Measurements from ENCODE around the gene DPYD. TPM values are rescaled to one million over a fixed set of nuclear protein-coding genes. Genes with fewer than 3 reads are reported as not detected.

DPYD gene
- total RNA-seq, 2 experiments from 2014 or later: 62.9 to 63.5 TPM

GRCh38 chr1:97816927-97817326, 103.9 kb downstream of the DPYD start:
- no peaks in the 10 kb centered on the region for H3K4me1 Mint-ChIP-seq
- H3K27me3 Mint-ChIP-seq: no peaks in the 10 kb centered on the region
- H3K27ac Mint-ChIP-seq: no peak overlapping the region
- DNase-seq: no peak
- no peaks in the 10 kb centered on the region for H3K9me3 Mint-ChIP-seq
- no peak overlapping the region for H3K4me3 Mint-ChIP-seq
- CTCF ChIA-PET: no interaction called here
- H3K36me3 Mint-ChIP-seq (ENCODE audit: low read depth): peaks cover 5% of the 10 kb centered on the region
- POLR2A ChIA-PET: no interaction called here

DNA sequence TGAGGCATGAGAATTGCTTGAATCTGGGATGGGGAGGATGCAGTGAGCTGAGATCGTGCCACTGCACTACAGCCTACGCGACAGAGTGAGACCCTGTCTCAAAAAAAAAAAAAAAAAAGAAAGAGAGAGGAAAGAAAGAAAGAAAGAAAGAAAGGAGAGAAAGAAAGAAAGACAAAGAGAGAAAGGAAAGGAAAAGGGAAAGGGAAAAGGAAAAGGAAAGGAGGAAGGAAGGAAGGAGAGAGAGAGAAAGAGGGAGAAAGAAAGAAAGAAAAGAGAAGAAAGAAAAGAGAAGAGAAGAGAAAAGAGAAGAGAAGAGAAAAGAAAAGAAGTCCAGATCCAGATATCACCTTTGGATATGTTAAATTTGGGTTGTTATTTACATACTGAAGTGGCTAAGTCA, 106.0 kb downstream of the DPYD start:
- Mint-ChIP-seq H3K36me3 (ENCODE audit: low read depth) (peaks cover 8% of the 10 kb centered on the region), H3K27me3 (no peaks in the 10 kb centered on the region), H3K4me3 (no peak overlapping the region), H3K4me1 (no peaks in the 10 kb centered on the region), H3K27ac (no peak overlapping the region), H3K9me3 (no peaks in the 10 kb centered on the region)
- ChIA-PET CTCF (no interaction called here), POLR2A (no interaction called here)
- no peak for DNase-seq

DNA sequence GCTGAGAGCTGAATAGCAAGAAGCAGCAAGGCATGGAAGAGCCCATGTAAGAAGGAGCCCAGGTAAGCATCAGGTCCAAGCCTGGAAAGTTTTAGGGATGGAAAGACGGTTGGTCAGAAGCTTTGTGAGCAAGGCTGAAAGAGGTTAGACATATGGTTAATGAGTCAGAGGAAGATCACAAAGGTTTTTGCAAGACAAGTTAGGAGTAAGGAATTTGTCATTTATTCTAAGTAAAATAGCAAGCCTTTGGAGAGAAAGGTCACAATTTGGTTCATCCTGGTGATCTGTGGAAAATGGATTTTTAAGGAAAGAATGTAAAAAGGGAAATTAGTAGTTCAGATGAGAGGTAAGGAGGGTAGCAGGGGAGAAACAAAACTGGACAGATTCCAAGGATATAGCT, 106.7 kb downstream of the DPYD start:
- Mint-ChIP-seq H3K27me3 (no peaks in the 10 kb centered on the region), H3K36me3 (ENCODE audit: low read depth) (peaks cover 12% of the 10 kb centered on the region), H3K4me1 (no peaks in the 10 kb centered on the region), H3K4me3 (no peak overlapping the region), H3K9me3 (no peaks in the 10 kb centered on the region), H3K27ac (no peak overlapping the region)
- ChIA-PET CTCF (no interaction called here), POLR2A (no interaction called here)
- no peak for DNase-seq

DNA sequence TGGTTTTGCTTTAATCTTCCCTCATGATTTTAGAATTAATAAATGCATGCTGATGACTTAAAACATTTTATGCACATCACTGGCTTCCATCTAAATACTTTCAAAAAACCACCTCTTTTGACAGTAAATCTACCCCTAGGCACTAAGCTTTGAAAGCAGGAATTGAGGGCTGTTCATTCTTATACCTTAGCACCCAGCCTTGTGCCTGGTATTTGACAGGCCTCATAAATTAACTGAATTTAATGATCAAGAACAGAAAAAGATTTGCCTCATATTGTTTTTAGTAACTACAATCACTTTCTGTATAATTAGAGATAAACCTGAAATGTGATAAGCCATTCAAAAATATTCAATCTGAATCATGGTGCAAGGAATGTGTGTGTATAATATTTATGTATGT, 108.8 kb downstream of the DPYD start:
- Mint-ChIP-seq H3K36me3 (ENCODE audit: low read depth) (peaks cover 14% of the 10 kb centered on the region), H3K9me3 (no peaks in the 10 kb centered on the region), H3K4me1 (no peaks in the 10 kb centered on the region), H3K27me3 (no peaks in the 10 kb centered on the region), H3K27ac (no peak overlapping the region), H3K4me3 (no peak overlapping the region)
- DNase-seq: no peak
- CTCF ChIA-PET: interaction anchor here (0.6 kb wide), 1 partner anchor 9 kb away, joined by 5 read pairs; no protein-coding TSS in a partner anchor
- POLR2A ChIA-PET: no interaction called here

- H3K27ac Mint-ChIP-seq: no peak overlapping the region
- no peak for DNase-seq
- ChIA-PET CTCF (no interaction called here), POLR2A (no interaction called here)
- H3K4me1 Mint-ChIP-seq: no peaks in the 10 kb centered on the region
- no peak overlapping the region for H3K4me3 Mint-ChIP-seq
- peaks cover 9% of the 10 kb centered on the region for H3K36me3 Mint-ChIP-seq (ENCODE audit: low read depth)
- H3K27me3 Mint-ChIP-seq: no peaks in the 10 kb centered on the region
- no peaks in the 10 kb centered on the region for H3K9me3 Mint-ChIP-seq
Observed at GRCh38 chr1:97806996-97807520, 113.8 kb downstream of the DPYD start.

DNA sequence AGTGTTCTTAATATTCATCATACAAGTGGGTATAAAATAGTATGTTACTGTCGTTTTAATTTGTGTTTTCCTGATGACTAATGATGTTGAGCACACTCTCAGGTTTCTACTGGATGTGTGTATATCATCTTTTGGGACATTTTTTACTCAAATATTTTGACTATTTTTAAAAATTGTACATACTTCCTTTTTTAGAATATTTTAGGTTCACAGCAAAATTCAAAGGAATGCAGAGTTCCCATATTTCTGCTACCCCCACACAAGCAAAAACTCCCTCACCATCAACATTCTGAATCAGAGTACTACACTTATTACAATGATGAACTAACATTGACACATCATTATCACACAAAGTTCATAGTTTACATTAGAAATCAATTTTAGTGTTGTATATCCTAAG, 114.5 kb downstream of the DPYD start:
- POLR2A ChIA-PET: no interaction called here
- peaks cover 9% of the 10 kb centered on the region for H3K36me3 Mint-ChIP-seq (ENCODE audit: low read depth)
- no peak overlapping the region for H3K4me3 Mint-ChIP-seq
- no peak for DNase-seq
- no peak overlapping the region for H3K27ac Mint-ChIP-seq
- CTCF ChIA-PET: no interaction called here
- no peaks in the 10 kb centered on the region for H3K4me1 Mint-ChIP-seq
- no peaks in the 10 kb centered on the region for H3K9me3 Mint-ChIP-seq
- H3K27me3 Mint-ChIP-seq: no peaks in the 10 kb centered on the region

DNA sequence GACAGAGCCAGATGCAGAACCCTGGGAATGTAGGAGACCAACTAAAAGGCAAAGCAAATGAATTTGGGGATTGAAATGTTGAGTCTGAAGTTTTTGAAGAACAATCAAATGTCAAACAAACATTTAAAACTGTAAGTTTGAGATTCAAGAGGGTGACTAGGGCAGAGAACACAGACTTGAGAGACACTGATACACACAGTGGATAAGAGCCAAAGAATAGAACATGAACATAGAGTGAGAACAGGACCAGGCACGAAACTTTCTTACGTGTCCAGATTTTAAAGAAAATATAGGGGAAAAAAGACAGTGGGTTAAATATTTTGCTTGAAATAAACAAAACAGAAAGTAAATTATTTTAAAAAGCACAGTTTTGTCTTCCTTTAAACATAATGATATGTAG, 115.7 kb downstream of the DPYD start:
- ChIA-PET CTCF (no interaction called here), POLR2A (no interaction called here)
- Mint-ChIP-seq H3K9me3 (no peaks in the 10 kb centered on the region), H3K27ac (no peak overlapping the region), H3K4me3 (no peak overlapping the region), H3K36me3 (ENCODE audit: low read depth) (peaks cover 6% of the 10 kb centered on the region), H3K27me3 (no peaks in the 10 kb centered on the region), H3K4me1 (no peaks in the 10 kb centered on the region)
- DNase-seq: no peak

DNA sequence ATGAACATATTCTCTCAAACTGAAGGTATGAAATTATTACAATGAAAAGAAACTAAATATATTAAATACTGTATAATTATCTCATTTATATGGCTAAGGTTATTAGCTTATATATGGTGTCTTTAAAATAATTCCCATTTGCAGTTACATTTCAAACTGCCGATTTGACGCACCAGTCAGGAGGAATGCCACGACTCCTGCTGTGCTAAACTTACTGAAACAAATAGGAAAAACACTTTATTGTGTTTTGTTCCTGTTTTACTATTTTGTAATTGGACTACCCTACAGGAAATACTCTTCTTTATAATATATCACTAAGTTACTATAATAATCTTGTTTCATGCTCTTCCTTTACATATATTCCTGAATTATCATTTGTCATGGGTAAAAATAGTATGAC, 117.8 kb downstream of the DPYD start:
- H3K36me3 Mint-ChIP-seq (ENCODE audit: low read depth): no peaks in the 10 kb centered on the region
- H3K4me1 Mint-ChIP-seq: no peaks in the 10 kb centered on the region
- CTCF ChIA-PET: no interaction called here
- H3K4me3 Mint-ChIP-seq: no peak overlapping the region
- H3K9me3 Mint-ChIP-seq: no peaks in the 10 kb centered on the region
- no peak for DNase-seq
- POLR2A ChIA-PET: no interaction called here
- H3K27ac Mint-ChIP-seq: no peak overlapping the region
- no peaks in the 10 kb centered on the region for H3K27me3 Mint-ChIP-seq

GRCh38 chr1:97802011-97802410, 118.8 kb downstream of the DPYD start:
- CTCF ChIA-PET: no interaction called here
- Mint-ChIP-seq H3K27me3 (no peaks in the 10 kb centered on the region), H3K36me3 (ENCODE audit: low read depth) (no peaks in the 10 kb centered on the region), H3K9me3 (no peaks in the 10 kb centered on the region), H3K4me1 (no peaks in the 10 kb centered on the region), H3K4me3 (no peak overlapping the region), H3K27ac (no peak overlapping the region)
- POLR2A ChIA-PET: no interaction called here
- no peak for DNase-seq

DNA sequence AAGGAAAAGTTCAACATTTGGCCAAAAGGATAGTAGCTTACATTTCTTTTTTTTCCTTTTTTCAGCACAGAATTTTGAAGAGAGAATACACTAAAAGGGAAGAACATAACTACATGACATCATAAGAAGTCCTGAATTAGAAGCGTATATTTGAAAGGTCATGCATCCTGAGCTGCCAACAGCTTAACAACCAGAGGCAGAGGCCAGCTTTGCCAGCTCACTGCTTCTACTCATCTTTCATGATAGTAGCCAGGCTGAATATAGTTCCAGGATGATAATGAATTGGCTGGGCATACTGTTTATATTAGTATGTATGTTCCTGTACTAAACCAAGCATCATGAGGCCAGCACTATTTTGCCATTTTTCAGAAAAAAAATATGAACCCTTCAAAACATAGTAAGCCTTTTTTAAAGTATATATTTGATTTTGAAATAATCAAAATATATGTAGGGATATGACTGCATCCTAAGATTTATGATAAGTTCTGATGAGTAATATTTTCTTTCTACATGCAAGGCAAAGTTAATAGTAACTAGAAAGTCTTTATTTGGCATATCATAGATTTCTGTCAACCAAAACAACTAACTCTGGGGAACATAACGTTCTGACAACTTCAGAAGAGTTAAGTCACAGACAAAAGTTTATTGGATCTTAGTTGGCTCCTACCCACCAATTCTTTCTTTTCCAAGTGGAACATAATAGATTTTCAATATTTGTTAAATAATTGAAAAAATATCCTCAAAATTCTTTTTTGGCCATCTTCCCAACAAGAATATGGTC, 123.2 kb downstream of the DPYD start:
- Mint-ChIP-seq H3K27me3 (no peaks in the 10 kb centered on the region), H3K4me1 (peaks cover 3% of the 10 kb centered on the region), H3K36me3 (ENCODE audit: low read depth) (peaks cover 3% of the 10 kb centered on the region), H3K9me3 (no peaks in the 10 kb centered on the region), H3K4me3 (no peak overlapping the region), H3K27ac (no peak overlapping the region)
- ChIA-PET CTCF (no interaction called here), POLR2A (no interaction called here)
- DNase-seq: no peak

GRCh38 chr1:97796711-97797110, 124.1 kb downstream of the DPYD start:
- H3K9me3 Mint-ChIP-seq: no peaks in the 10 kb centered on the region
- no peak for DNase-seq
- no peak overlapping the region for H3K27ac Mint-ChIP-seq
- ChIA-PET CTCF (interaction anchor here (1.5 kb wide), 1 partner anchor 52 kb away, joined by 3 read pairs; no protein-coding TSS in a partner anchor), POLR2A (no interaction called here)
- H3K4me3 Mint-ChIP-seq: no peak overlapping the region
- H3K36me3 Mint-ChIP-seq (ENCODE audit: low read depth): peaks cover 3% of the 10 kb centered on the region
- H3K4me1 Mint-ChIP-seq: peaks cover 8% of the 10 kb centered on the region
- H3K27me3 Mint-ChIP-seq: no peaks in the 10 kb centered on the region

DNA sequence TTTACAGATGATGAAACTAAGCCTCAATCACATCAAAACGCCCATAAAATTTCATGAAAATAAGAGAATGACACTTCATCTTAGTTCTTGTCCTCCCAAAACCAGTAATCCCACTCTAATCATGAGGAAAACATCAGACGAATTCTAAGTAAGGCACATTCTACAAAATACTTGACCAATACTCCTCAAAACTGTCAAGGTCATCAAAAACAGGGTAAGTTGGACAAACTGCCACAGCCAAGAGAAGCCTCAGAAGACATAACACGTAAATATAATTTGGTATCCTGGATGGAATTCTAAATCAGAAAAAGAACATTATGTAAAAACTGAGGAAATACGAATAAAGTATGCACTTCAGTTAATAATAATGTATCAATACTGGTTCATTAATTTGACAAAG, 128.2 kb downstream of the DPYD start:
- H3K4me1 Mint-ChIP-seq: peaks cover 28% of the 10 kb centered on the region
- H3K36me3 Mint-ChIP-seq (ENCODE audit: low read depth): peaks cover 7% of the 10 kb centered on the region
- DNase-seq: no peak
- no peaks in the 10 kb centered on the region for H3K9me3 Mint-ChIP-seq
- ChIA-PET POLR2A (no interaction called here), CTCF (no interaction called here)
- no peak overlapping the region for H3K27ac Mint-ChIP-seq
- H3K4me3 Mint-ChIP-seq: no peak overlapping the region
- H3K27me3 Mint-ChIP-seq: no peaks in the 10 kb centered on the region

DNA sequence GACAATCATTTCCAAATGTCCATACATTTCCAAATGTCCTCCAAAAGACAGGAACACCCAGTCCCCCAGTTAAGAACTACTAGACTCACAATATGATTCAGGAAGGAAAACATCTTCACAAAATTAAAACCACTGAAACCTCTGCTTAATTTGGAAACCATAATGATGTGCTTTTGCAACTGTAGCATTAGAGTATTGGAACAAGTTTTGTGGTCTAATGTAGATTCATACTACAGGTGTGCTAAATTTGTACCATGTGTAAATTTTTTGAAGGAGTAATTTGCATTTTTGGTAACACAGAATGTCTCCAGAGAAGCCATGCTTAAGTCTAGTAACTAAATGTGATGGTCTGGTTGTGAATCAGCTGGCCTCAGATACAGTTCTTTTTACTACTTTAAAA, 129.6 kb downstream of the DPYD start:
- ChIA-PET CTCF (no interaction called here), POLR2A (no interaction called here)
- H3K36me3 Mint-ChIP-seq (ENCODE audit: low read depth): peaks cover 7% of the 10 kb centered on the region
- no peak overlapping the region for H3K27ac Mint-ChIP-seq
- no peak for DNase-seq
- no peak overlapping the region for H3K4me3 Mint-ChIP-seq
- H3K4me1 Mint-ChIP-seq: peaks cover 28% of the 10 kb centered on the region
- no peaks in the 10 kb centered on the region for H3K27me3 Mint-ChIP-seq
- no peaks in the 10 kb centered on the region for H3K9me3 Mint-ChIP-seq

DNA sequence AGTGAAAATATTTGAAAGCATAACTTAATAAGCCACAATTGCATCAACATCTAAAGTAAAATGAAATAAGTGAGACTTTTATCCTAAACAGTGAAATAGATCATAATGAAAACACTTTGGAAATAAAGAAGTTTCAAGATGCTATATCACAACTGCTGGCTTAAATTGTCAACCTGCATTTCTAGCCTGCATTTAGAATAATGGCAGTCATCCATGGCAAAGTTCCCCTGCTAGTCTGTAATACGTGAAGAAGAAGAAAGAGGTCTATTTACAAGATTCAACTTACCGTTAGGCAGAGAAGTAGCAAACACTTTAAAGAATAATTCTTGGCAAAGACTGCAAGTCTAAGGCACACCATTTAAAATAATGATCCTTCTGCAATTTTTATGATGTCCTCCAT, 133.6 kb downstream of the DPYD start:
- no peaks in the 10 kb centered on the region for H3K27me3 Mint-ChIP-seq
- H3K27ac Mint-ChIP-seq: no peak overlapping the region
- no peaks in the 10 kb centered on the region for H3K9me3 Mint-ChIP-seq
- no peak overlapping the region for H3K4me3 Mint-ChIP-seq
- ChIA-PET CTCF (no interaction called here), POLR2A (no interaction called here)
- no peak for DNase-seq
- peaks cover 6% of the 10 kb centered on the region for H3K36me3 Mint-ChIP-seq (ENCODE audit: low read depth)
- H3K4me1 Mint-ChIP-seq: peaks cover 23% of the 10 kb centered on the region

Data from activated CD4-positive, alpha-beta T cell treated with anti-CD3 and anti-CD28 coated beads, Interleukin-2, amount 10 ng/mL, durations not matched to agents 7 days and 5 days (primary cell).